Kidney epithelial cell (primary cell): ENCODE measurements around the gene FAM120B. TPM values are rescaled to one million over a fixed set of nuclear protein-coding genes. Genes with fewer than 3 reads are reported as not detected.

Experiments
- DNase-seq: peaks from one replicate; pipeline ENCODE4 v3.0.0-alpha.2; 2010; ENCODE audit warnings: low read depth
- H3K27me3 ChIP-seq: 2 replicates; pipeline ENCODE4 v1.6.0; 2011; ENCODE audit warnings: low read length; ENCODE audit not compliant: control insufficient read depth, insufficient read depth
- H3K36me3 ChIP-seq: 2 replicates; pipeline ENCODE4 v1.5.1; 2011; ENCODE audit warnings: low read length; ENCODE audit not compliant: control insufficient read depth, insufficient read depth
- H3K4me3 ChIP-seq: 2 replicates; pipeline ENCODE4 v1.5.1; 2011; ENCODE audit warnings: low read depth, mild to moderate bottlenecking, control low read depth, low read length
- CTCF ChIP-seq: IDR thresholded peaks from 2 replicates; pipeline ENCODE4 v1.5.1; 2011; ENCODE audit warnings: mild to moderate bottlenecking, moderate library complexity, low read length, control low read depth, inconsistent platforms; ENCODE audit not compliant: insufficient read depth, poor library complexity, severe bottlenecking
- total RNA-seq: library from RNA; depleted of rRNA; stranded (reverse); fragments of >200 nt; gene quantifications from 2 replicates; pipeline ENCODE4 v1.2.3, GENCODE V29; 2015

FAM120B gene
- total RNA-seq, 1 donor from 2014 or later = 12.4 TPM

- DNase-seq = no peak
- Histone ChIP-seq H3K27me3 (peaks cover 27% of the 10 kb centered on the region), H3K4me3 (no peak overlapping the region), H3K36me3 (no peaks in the 10 kb centered on the region)
- no peak for TF ChIP-seq CTCF
Measured at GRCh38 chr6:170284126-170284773, 22.3 kb upstream of the FAM120B start.

- Histone ChIP-seq H3K36me3 (no peaks in the 10 kb centered on the region), H3K27me3 (peaks cover 33% of the 10 kb centered on the region), H3K4me3 (no peak overlapping the region)
- no peak for TF ChIP-seq CTCF
- no peak for DNase-seq
Measured at GRCh38 chr6:170284866-170285469, 21.6 kb upstream of the FAM120B start.

- no peak for DNase-seq
- H3K4me3 ChIP-seq = no peak overlapping the region
- no peak for TF ChIP-seq CTCF
- no peaks in the 10 kb centered on the region for H3K36me3 ChIP-seq
- peaks cover 36% of the 10 kb centered on the region for H3K27me3 ChIP-seq
Measured at GRCh38 chr6:170285482-170285881, 21.1 kb upstream of the FAM120B start.

- H3K36me3 ChIP-seq = no peaks in the 10 kb centered on the region
- DNase-seq = no peak
Measured at GRCh38 chr6:170286246-170286933, 20.2 kb upstream of the FAM120B start.

GRCh38 chr6:170286934-170287265, 19.7 kb upstream of the FAM120B start:
- DNase-seq = no peak
- Histone ChIP-seq H3K27me3 (peaks cover 47% of the 10 kb centered on the region), H3K4me3 (no peak overlapping the region), H3K36me3 (no peaks in the 10 kb centered on the region)
- TF ChIP-seq CTCF = no peak

More at GRCh38 chr6:170286246-170286933, 20.2 kb upstream of the FAM120B start:
- TF ChIP-seq CTCF = no peak
- peaks cover 42% of the 10 kb centered on the region for H3K27me3 ChIP-seq
- H3K4me3 ChIP-seq = no peak overlapping the region
